Vagina (tissue), 2 donors: Measurements from ENCODE around the gene FOXA2.

Experiments
- POLR2A ChIP-seq, 2 donors: fragments of 450-650 bp; IDR thresholded peaks; one replicate each; pipeline ENCODE4 v1.6.1; 2017; ENCODE audit warnings: antibody characterized with exemption in 2 of 2, mild to moderate bottlenecking in 2 of 2, moderate library complexity in 2 of 2
- TF ChIP-seq, protein P1 (sequence below), 3 experiments: fragments of 450-650 bp in 2 of 3; fragments of 200-600 bp in 1 of 3; sonication (generic) in 1 of 3; IDR thresholded peaks; one replicate each; pipeline ENCODE4 v1.5.1; 2017 to 2019; ENCODE audit warnings: antibody characterized with exemption in 3 of 3, mild to moderate bottlenecking in 2 of 3, moderate library complexity in 2 of 3

DNA sequence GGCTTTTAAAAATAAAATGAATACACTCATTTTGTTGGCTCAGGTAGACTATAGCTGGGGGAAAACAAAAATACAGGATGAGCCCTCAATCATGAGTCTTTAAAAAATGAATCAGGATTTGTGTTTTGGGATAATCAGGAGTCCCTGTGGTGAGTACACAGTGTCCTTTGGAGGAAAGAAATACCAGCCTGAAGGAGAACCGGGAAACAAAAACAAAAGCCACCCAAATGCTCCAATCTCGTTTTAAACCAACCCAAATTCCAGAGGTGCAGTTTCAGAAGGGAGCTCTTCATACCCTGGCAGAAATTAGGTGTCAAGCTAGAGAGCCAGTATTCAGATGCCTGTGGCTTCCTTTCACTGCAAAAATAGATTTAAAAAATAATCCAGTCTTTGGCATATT, 23.3 kb upstream of the FOXA2 start:
- TF ChIP-seq, protein P1, sequence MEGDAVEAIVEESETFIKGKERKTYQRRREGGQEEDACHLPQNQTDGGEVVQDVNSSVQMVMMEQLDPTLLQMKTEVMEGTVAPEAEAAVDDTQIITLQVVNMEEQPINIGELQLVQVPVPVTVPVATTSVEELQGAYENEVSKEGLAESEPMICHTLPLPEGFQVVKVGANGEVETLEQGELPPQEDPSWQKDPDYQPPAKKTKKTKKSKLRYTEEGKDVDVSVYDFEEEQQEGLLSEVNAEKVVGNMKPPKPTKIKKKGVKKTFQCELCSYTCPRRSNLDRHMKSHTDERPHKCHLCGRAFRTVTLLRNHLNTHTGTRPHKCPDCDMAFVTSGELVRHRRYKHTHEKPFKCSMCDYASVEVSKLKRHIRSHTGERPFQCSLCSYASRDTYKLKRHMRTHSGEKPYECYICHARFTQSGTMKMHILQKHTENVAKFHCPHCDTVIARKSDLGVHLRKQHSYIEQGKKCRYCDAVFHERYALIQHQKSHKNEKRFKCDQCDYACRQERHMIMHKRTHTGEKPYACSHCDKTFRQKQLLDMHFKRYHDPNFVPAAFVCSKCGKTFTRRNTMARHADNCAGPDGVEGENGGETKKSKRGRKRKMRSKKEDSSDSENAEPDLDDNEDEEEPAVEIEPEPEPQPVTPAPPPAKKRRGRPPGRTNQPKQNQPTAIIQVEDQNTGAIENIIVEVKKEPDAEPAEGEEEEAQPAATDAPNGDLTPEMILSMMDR (IDR thresholded peaks at IDR 0.05), result no peak
- TF ChIP-seq POLR2A (IDR thresholded peaks at IDR 0.05), result no peak
